ENCODE data around the gene BIRC6.
A peak's percentile ranks its signal among the peaks of the same experiment; 100 is the strongest.

DNA sequence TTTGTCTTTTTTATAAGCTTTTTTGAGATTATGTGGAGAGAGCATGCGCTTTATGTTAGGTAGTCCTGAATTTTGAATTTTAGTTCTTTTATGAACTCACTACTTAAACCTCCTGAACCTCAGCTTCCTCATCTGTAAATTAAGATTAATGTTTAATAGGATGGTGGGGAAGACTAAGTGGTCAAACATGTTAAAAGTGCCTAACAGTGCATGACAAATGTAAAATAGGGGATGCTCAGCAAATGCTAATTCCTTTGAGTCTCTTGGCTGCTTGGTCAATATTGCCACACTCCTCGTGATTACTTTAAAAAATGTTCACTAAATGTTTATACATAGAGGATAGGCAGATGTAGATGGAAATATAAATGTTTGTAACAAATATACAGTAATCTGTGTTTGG is 6.8 kb downstream of the BIRC6 start:
- TF ChIP-seq, protein P1, sequence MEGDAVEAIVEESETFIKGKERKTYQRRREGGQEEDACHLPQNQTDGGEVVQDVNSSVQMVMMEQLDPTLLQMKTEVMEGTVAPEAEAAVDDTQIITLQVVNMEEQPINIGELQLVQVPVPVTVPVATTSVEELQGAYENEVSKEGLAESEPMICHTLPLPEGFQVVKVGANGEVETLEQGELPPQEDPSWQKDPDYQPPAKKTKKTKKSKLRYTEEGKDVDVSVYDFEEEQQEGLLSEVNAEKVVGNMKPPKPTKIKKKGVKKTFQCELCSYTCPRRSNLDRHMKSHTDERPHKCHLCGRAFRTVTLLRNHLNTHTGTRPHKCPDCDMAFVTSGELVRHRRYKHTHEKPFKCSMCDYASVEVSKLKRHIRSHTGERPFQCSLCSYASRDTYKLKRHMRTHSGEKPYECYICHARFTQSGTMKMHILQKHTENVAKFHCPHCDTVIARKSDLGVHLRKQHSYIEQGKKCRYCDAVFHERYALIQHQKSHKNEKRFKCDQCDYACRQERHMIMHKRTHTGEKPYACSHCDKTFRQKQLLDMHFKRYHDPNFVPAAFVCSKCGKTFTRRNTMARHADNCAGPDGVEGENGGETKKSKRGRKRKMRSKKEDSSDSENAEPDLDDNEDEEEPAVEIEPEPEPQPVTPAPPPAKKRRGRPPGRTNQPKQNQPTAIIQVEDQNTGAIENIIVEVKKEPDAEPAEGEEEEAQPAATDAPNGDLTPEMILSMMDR (conservative IDR thresholded peaks at IDR 0.05; ENCODE audit: low read depth, low read length): no peak
- TF ChIP-seq, protein P2, sequence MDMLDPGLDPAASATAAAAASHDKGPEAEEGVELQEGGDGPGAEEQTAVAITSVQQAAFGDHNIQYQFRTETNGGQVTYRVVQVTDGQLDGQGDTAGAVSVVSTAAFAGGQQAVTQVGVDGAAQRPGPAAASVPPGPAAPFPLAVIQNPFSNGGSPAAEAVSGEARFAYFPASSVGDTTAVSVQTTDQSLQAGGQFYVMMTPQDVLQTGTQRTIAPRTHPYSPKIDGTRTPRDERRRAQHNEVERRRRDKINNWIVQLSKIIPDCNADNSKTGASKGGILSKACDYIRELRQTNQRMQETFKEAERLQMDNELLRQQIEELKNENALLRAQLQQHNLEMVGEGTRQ (IDR thresholded peaks at IDR 0.05; ENCODE audit: low read depth, low read length): no peak
- TF ChIP-seq POLR2A (IDR thresholded peaks at IDR 0.05; ENCODE audit: low read depth, low read length) (no peak), CEBPB (IDR thresholded peaks at IDR 0.05; ENCODE audit: low read depth, low read length) (0 out of 2 replicates have a peak, but pooled peaks have one; percentile 7)
